Endothelial cell of umbilical vein (primary cell): ENCODE data around the gene C14orf132.

Experiments used
- CTCF ChIP-seq, 2 donors: IDR thresholded peaks; 1 replicate in 1 of 2; 2 replicates in 1 of 2; pipeline ENCODE4 v1.5.1; 2011; ENCODE audit warnings: low read length in 2 of 2, mild to moderate bottlenecking in 2 of 2, moderate library complexity in 2 of 2, control low read depth in 1 of 2, inconsistent platforms in 1 of 2, low read depth in 1 of 2; ENCODE audit not compliant: insufficient read depth in 1 of 2; ENCODE audit errors: extremely low read depth in 1 of 2
- EZH2 ChIP-seq: IDR thresholded peaks from 2 replicates; pipeline ENCODE4 v1.6.1; 2012; ENCODE audit warnings: borderline replicate concordance, low read depth, mild to moderate bottlenecking, moderate library complexity, low read length, inconsistent platforms; ENCODE audit not compliant: severe bottlenecking
- FOS ChIP-seq: IDR thresholded peaks from 2 replicates; pipeline ENCODE4 v1.6.1; 2011; ENCODE audit warnings: mild to moderate bottlenecking, low read length, moderate library complexity, borderline replicate concordance; ENCODE audit not compliant: insufficient read depth
- JUN ChIP-seq: IDR thresholded peaks from 2 replicates; pipeline ENCODE4 v1.6.1; 2011; ENCODE audit warnings: borderline replicate concordance, low read depth; ENCODE audit not compliant: insufficient read length, insufficient read depth
- MAX ChIP-seq: IDR thresholded peaks from 2 replicates; pipeline ENCODE4 v1.6.1; 2011; ENCODE audit not compliant: insufficient read depth, insufficient read length
- MYC ChIP-seq: IDR thresholded peaks from one replicate; pipeline ENCODE4 v1.6.1; 2011; ENCODE audit warnings: mild to moderate bottlenecking, low read depth, low read length
- POLR2A ChIP-seq: IDR thresholded peaks from 2 replicates; pipeline ENCODE4 v1.6.1; 2012; ENCODE audit warnings: low read depth, mild to moderate bottlenecking, control low read depth, low read length
- POLR2AphosphoS5 ChIP-seq: IDR thresholded peaks from 2 replicates; pipeline ENCODE4 v1.6.1; 2012; ENCODE audit warnings: low read depth, mild to moderate bottlenecking, control low read depth, low read length, moderate library complexity; ENCODE audit not compliant: insufficient read depth

GRCh38 chr14:96112032-96112431 lies 72.9 kb downstream of the C14orf132 start:
- TF ChIP-seq CTCF (IDR thresholded peaks at IDR 0.05; ENCODE audit: extremely low read depth in 1 of 2, insufficient read depth in 1 of 2, low read depth in 1 of 2, low read length in 2 of 2) (no peak), POLR2AphosphoS5 (no peak), MAX (no peak), POLR2A (no peak), EZH2 (no peak), JUN (no peak), MYC (no peak), FOS (no peak)
